Stomach (tissue), 4 donors: ENCODE results near the gene FCHSD2.

ENCODE experiments used
- CTCF ChIP-seq, 7 experiments: fragments of 450-650 bp in 4 of 7; fragments of 200-600 bp in 3 of 7; sonication (generic) in 3 of 7; IDR thresholded peaks; one replicate each; pipeline ENCODE4 v1.5.1; 2016 to 2019; ENCODE audit warnings: antibody characterized with exemption in 7 of 7, control low read depth in 2 of 7, mild to moderate bottlenecking in 1 of 7
- EP300 ChIP-seq: sonication (generic); formaldehyde crosslinking; IDR thresholded peaks from one replicate; pipeline ENCODE4 v1.6.1; 2017; ENCODE audit warnings: antibody characterized with exemption
- POLR2AphosphoS5 ChIP-seq, 3 donors: sonication (generic); formaldehyde crosslinking; IDR thresholded peaks; one replicate each; pipeline ENCODE4 v1.6.1; 2016; ENCODE audit warnings: antibody characterized with exemption in 3 of 3

- no peak for TF ChIP-seq CTCF (IDR thresholded peaks at IDR 0.05)
- TF ChIP-seq POLR2AphosphoS5 (IDR thresholded peaks at IDR 0.05) = no peak
- TF ChIP-seq EP300 = no peak
Observed at GRCh38 chr11:73121692-73122091, 20.4 kb downstream of the FCHSD2 start.
